Endothelial cell of coronary artery (primary cell): Measurements from ENCODE around the gene ARF1. TPM values are rescaled to one million over a fixed set of nuclear protein-coding genes. Genes with fewer than 3 reads are reported as not detected.

Source experiments
- total RNA-seq: library from RNA; depleted of rRNA; stranded (reverse); fragments of >200 nt; gene quantifications from 2 replicates; pipeline ENCODE4 v1.2.3, GENCODE V29; 2014

The ARF1 gene
- 270 and 290 TPM in 2 replicates for total RNA-seq

DNA sequence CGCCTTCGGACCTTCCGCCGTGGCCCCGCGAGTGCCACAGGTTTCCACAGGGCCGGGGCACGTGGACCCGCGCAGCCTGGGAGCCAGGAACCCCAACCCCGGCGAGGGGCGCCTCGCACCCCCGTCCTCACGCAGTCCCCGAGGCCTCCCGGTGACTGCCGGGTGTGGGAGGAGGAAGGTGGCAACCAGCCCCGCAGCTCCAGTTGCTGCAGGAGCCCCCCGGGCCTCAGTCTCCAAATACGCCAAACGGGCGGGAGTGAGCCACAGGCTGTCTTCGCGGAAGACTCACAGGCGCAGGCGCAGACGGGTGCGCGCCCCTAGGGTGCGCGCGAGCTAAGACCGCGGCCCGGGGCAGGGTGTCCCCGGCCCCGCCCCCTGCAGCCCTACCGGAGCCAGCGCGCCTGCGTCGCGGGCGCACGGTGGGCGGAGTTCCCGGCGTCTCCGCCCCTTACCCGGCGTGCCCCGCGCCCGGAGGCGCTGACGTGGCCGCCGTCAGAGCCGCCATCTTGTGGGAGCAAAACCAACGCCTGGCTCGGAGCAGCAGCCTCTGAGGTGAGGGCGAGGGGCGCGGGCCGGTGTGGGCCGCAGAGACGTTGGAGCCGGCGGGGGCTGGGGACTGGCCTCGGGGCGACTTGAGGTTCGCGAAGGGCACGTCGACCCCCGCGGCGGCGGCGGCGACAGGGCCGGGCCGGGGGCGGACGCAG, at the start of gene ARF1:
TSS of gene ARF1 (plus strand) at position 495 of the 704 bp plus-strand sequence. CDS start 14,407 bp downstream, outside the sequence.

DNA sequence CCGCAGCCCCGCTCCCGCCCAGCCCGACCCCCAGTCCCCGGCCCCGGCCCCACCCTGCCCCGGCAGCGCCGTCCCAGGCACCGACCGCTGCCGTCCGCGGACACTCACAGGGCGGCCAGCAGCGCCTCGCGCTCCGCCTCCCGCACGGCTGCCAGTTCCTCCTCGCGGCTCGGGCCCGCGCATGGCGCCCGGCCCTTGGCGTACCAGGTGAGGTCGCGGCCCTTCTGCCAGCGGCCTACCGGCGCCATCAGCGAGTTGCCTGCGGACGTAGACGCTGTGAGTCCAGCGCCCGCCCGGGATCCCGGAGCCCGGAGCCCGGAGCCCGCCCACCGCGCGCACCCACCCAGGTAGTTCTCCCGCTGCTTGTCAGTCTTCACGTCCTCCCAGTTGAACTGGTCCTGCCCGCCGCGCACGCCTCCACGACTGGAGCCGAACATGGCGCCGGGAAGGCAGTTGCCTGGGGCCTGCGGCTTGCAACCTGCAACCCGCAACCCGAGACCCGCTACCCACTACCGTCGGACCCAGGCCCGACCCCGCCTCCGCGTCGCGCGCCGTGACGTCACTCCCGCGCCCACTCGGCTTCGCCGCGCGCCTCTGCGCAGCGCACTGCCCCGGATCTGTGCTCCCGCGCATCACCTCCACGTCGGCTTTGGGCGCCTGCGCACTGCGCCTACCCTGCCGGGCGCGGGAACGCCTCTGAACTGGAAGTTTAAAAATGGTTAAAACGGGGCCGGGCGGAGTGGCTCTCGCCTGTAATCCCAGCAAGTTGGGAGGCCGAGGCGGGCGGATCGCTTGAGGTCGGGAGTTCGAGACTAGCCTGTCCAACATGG, 20.5 kb downstream of the ARF1 start, which contains the start of gene C1orf35:
TSS of gene C1orf35 (minus strand) at position 535 of the 830 bp plus-strand sequence. CDS start at position 437, 98 bp downstream.

DNA sequence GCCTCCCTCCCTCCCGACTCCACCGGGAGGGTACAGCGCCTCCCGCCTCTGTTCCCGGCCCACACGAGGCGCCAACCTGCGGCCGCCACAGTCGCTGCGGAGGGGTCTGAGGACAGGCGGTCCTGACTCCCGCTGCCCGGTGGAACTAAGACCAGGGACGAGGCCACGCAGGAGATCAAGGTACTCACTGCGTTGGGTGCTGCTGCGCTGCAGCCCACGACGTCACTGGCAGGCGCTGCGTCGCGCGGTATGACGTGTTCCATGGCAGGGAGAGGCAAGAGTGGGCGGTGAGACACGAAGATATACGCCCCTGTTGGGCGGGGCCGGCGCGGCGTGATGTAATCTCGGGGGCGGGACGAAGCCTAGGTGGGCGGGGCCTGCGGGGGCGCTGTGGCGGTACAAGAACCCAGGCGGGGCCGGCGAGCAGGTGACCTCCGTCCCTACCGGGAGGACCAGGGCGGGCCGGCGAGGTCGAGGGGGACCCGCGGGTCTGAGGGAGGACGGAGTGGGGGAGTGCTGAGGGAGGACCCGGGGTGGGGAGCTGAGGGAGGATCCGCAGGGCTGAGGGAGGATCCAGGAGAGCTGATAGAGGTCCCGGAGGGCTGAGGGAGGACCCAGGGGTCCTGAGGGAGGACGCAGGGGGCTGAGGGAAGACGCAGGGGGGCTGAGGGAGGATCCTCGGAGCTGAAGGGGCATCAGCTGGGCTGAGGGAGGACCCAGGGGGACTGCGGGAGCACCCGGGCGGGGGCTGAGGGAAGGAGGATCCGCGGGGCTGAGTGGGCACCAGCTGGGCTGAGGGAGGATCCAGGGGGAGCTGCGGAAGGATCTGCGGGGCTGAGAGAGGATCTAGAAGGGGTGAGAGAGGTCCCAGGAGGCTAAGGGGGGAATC, 26.8 kb downstream of the ARF1 start, which contains the start of gene MRPL55:
TSS of gene MRPL55 (minus strand) at position 227 of the 889 bp plus-strand sequence. CDS start 1,039 bp downstream, outside the sequence.

DNA sequence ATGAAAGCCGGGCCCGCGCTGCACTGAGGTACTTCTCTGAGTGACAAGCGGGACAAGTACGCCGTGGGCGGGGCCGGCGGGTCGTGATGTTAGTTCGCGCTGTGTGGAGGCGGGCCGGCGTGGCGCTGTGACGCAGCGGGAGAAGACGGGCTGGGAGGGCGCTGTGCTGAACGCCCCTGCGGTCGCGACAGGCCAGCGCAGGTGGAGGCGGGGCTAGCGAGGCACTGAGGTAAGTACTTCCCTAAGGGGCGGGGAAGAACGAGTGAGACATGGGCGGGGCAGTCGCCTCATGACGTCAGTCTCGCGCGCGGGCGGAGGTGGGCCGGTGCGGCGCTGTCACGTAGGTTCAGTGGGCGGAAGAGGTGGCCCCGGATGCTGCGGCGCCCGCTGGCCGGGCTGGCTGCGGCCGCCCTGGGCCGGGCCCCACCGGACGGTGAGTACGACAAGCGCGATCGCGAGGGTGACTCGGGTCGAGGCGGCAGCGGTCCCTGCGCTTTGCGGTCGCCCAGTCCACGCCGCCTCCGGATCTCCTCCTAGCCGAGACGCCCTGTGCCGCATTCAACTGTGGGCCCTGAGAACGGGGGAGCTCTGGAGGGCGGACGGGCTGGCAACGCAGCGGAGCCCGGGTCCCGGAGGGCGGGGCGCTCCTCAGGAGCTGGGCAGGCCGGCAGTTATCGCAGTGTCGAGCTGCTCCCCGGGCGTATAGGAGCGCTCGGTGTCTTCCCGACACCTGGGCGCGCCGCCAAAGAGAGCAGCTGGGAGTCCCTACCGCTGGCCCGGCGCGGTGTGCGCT, 57.6 kb downstream of the ARF1 start, which contains the start of gene GUK1:
TSS of gene GUK1 (plus strand) at position 349 of the 793 bp plus-strand sequence. CDS start at position 373, 24 bp downstream.

Other genes with a start within 250 kb of the ARF1 start
- gene WNT9A, start 134.8 kb upstream of the ARF1 start, total RNA-seq, result 1.3 and 4.4 TPM in 2 replicates
- not detected in 2 replicates for gene WNT3A, start 75.7 kb upstream of the ARF1 start, total RNA-seq
- 9.2 and 10.7 TPM in 2 replicates for gene C1orf35, start 20.6 kb downstream of the ARF1 start, total RNA-seq
- gene MRPL55, start 26.6 kb downstream of the ARF1 start, total RNA-seq, result 61.8 and 63.3 TPM in 2 replicates
- gene GUK1, start 57.6 kb downstream of the ARF1 start, total RNA-seq, result 472 and 568 TPM in 2 replicates
- gene GJC2, start 67.2 kb downstream of the ARF1 start, total RNA-seq, result 1.2 and 3.9 TPM in 2 replicates
- gene IBA57, start 83.1 kb downstream of the ARF1 start, total RNA-seq, result 4.5 and 5.5 TPM in 2 replicates
- gene OBSCN, start 125.3 kb downstream of the ARF1 start, total RNA-seq, result 2.2 and 3.5 TPM in 2 replicates